HL-60 (cell line): Measurements from ENCODE around the gene ANO5.

ENCODE experiments used
- DNase-seq, 2 experiments: peaks; one replicate each; pipeline ENCODE4 v3.0.0-alpha.2; 2010 to 2020; ENCODE audit warnings: low read depth in 1 of 2, low spot score in 1 of 2
- H3K27ac ChIP-seq: fragments of 250-450 bp; sonication (Bioruptor Pico); replicated peaks from 2 replicates; pipeline ENCODE4 v1.5.1; 2020; ENCODE audit warnings: mild to moderate bottlenecking, moderate library complexity
- H3K27me3 ChIP-seq: fragments of 250-450 bp; sonication (Bioruptor Pico); 2 replicates; pipeline ENCODE4 v1.5.1; 2021; ENCODE audit warnings: mild to moderate bottlenecking, moderate library complexity; ENCODE audit not compliant: insufficient read depth, poor library complexity, severe bottlenecking
- H3K4me3 ChIP-seq: replicated peaks from 2 replicates; pipeline ENCODE4 v1.5.1; 2011; ENCODE audit warnings: mild to moderate bottlenecking, control low read depth, low read length; ENCODE audit not compliant: insufficient read depth
- CTCF ChIP-seq: IDR thresholded peaks from one replicate; pipeline ENCODE4 v1.5.1; 2011; ENCODE audit warnings: low read length, control low read depth, inconsistent platforms; ENCODE audit not compliant: insufficient read depth
- GABPA ChIP-seq: IDR thresholded peaks from 2 replicates; pipeline ENCODE4 v1.6.1; 2012; ENCODE audit warnings: low read depth
- POLR2AphosphoS5 ChIP-seq: IDR thresholded peaks from 2 replicates; pipeline ENCODE4 v1.6.1; 2012; ENCODE audit warnings: low read depth
- REST ChIP-seq: IDR thresholded peaks from 2 replicates; pipeline ENCODE4 v1.6.1; 2012; ENCODE audit warnings: low read depth; ENCODE audit not compliant: insufficient replicate concordance
- SPI1 ChIP-seq: IDR thresholded peaks from 2 replicates; pipeline ENCODE4 v1.6.1; 2012; ENCODE audit warnings: low read depth, mild to moderate bottlenecking, borderline replicate concordance
- long read RNA-seq: library from polyadenylated mRNA; unstranded; transcript quantifications from one replicate; pipeline ENCODE4 v2.0.0, GENCODE V29; 2020

ANO5 gene
- long read RNA-seq: 0 reads

GRCh38 chr11:22192642-22193347 is at the start of gene ANO5:
TSS of gene ANO5 (plus strand) at chr11:22193085. CDS start at chr11:22193493, 408 bp downstream.
- DNase-seq: peak in 1 of 2 experiments; percentile 5
- Histone ChIP-seq H3K27ac (no peak within 1 kb of the TSS), H3K27me3 (peaks cover 26% of the 10 kb centered on the region), H3K4me3 (peak within 1 kb of the TSS; percentile 56)
- TF ChIP-seq SPI1: no peak
- no peak for TF ChIP-seq POLR2AphosphoS5
- TF ChIP-seq REST: no peak
- TF ChIP-seq GABPA: no peak
- TF ChIP-seq CTCF: no peak

- Histone ChIP-seq H3K27me3 (no peaks in the 10 kb centered on the region), H3K4me3 (no peak overlapping the region), H3K27ac (no peak overlapping the region)
- TF ChIP-seq POLR2AphosphoS5 (no peak), REST (no peak), SPI1 (no peak), CTCF (no peak), GABPA (no peak)
- no peak for DNase-seq
Observed at GRCh38 chr11:22151649-22152197, 41.2 kb upstream of the ANO5 start.

- TF ChIP-seq SPI1 (no peak), REST (no peak), GABPA (no peak), POLR2AphosphoS5 (no peak)
Observed at GRCh38 chr11:22157531-22157930, 35.4 kb upstream of the ANO5 start.

More at GRCh38 chr11:22157531-22157930, 35.4 kb upstream of the ANO5 start:
- no peak for DNase-seq
- no peak overlapping the region for H3K27ac ChIP-seq
- H3K4me3 ChIP-seq: no peak overlapping the region
- H3K27me3 ChIP-seq: no peaks in the 10 kb centered on the region
